IMR-90 (cell line): Measurements from ENCODE around the gene RIMBP2. TPM values are rescaled to one million over a fixed set of nuclear protein-coding genes. Genes with fewer than 3 reads are reported as not detected.

ENCODE experiments used
- ATAC-seq: fragments of 200-7000 bp; cut with Tn5 transposase; 2 replicates; pipeline ENCODE4 v1.9.1; 2020; ENCODE audit warnings: low read depth, mild to moderate bottlenecking, moderate library complexity
- BruUV-seq: library from RNA; stranded (reverse); fragments of 400-500 nt; replicated peaks from 2 replicates; lab custom pipeline; 2021; lab: Mats Ljungman, UMichigan
- CTCF ChIA-PET: fragments of 300-600 bp; formaldehyde crosslinking; extraction: SDS; loops from one replicate; lab custom pipeline; 2021; ENCODE audit warnings: antibody characterized with exemption; lab: Yijun Ruan, JAX
- POLR2A ChIA-PET: fragments of 300-600 bp; sonication (Branson Sonifier 250); formaldehyde crosslinking; loops from one replicate; lab custom pipeline; 2022; ENCODE audit warnings: antibody characterized with exemption; ENCODE audit not compliant: unreplicated experiment; lab: Charles Lee
- DNase-seq: peaks from one replicate; pipeline ENCODE4 v3.0.0; 2013
- H2AFZ ChIP-seq: replicated peaks from 2 replicates; pipeline ENCODE3; 2013; ENCODE audit warnings: low read length, mild to moderate bottlenecking; ENCODE audit not compliant: poor library complexity
- H2AK5ac ChIP-seq: 2 replicates; pipeline ENCODE4 v1.6.1; 2013; ENCODE audit warnings: low read depth, low read length, inconsistent platforms
- H2AK9ac ChIP-seq: replicated peaks from 2 replicates; pipeline ENCODE3; 2013; ENCODE audit warnings: mild to moderate bottlenecking, low read depth, low read length, moderate library complexity; ENCODE audit not compliant: poor library complexity
- H2BK120ac ChIP-seq: 2 replicates; pipeline ENCODE4 v1.6.1; 2013; ENCODE audit warnings: low read depth, low read length, inconsistent platforms
- H2BK15ac ChIP-seq: 3 replicates; pipeline ENCODE4 v1.6.1; 2013; ENCODE audit warnings: low read depth, low read length, inconsistent platforms
- H2BK20ac ChIP-seq: 2 replicates; pipeline ENCODE4 v1.6.1; 2013; ENCODE audit warnings: low read depth, mild to moderate bottlenecking, inconsistent platforms, low read length, moderate library complexity
- H2BK5ac ChIP-seq: 2 replicates; pipeline ENCODE4 v1.6.1; 2013; ENCODE audit warnings: mild to moderate bottlenecking, low read depth, low read length, inconsistent platforms; ENCODE audit not compliant: poor library complexity, severe bottlenecking
- H3K14ac ChIP-seq: replicated peaks from 2 replicates; pipeline ENCODE4 v1.6.1; 2013; ENCODE audit warnings: low read depth, low read length, inconsistent platforms
- H3K18ac ChIP-seq: 2 replicates; pipeline ENCODE4 v1.6.1; 2013; ENCODE audit warnings: low read depth, low read length, control low read depth
- H3K23ac ChIP-seq: 2 replicates; pipeline ENCODE4 v1.6.1; 2013; ENCODE audit warnings: low read depth, low read length, inconsistent platforms
- H3K27ac ChIP-seq: 2 replicates; pipeline ENCODE4 v1.5.1; 2013; ENCODE audit warnings: mild to moderate bottlenecking, control low read depth, low read length; ENCODE audit not compliant: insufficient read depth
- H3K27me3 ChIP-seq: 2 replicates; pipeline ENCODE4 v1.6.1; 2013; ENCODE audit warnings: low read length; ENCODE audit not compliant: control insufficient read depth, insufficient read depth
- H3K36me3 ChIP-seq: 2 replicates; pipeline ENCODE4 v1.6.1; 2013; ENCODE audit warnings: low read length, mixed read lengths; ENCODE audit not compliant: control insufficient read depth, insufficient read depth
- H3K4ac ChIP-seq: 2 replicates; pipeline ENCODE4 v1.6.1; 2013; ENCODE audit warnings: low read depth, low read length, inconsistent platforms
- H3K4me1 ChIP-seq: 2 replicates; pipeline ENCODE4 v1.6.1; 2013; ENCODE audit warnings: low read length, mixed read lengths; ENCODE audit not compliant: control insufficient read depth, insufficient read depth
- H3K4me2 ChIP-seq: 2 replicates; pipeline ENCODE4 v1.6.1; 2013; ENCODE audit warnings: low read depth, mild to moderate bottlenecking, control low read depth, low read length, moderate library complexity
- H3K4me3 ChIP-seq: 2 replicates; pipeline ENCODE4 v1.5.1; 2013; ENCODE audit warnings: low read depth, mild to moderate bottlenecking, control low read depth, low read length, moderate library complexity; ENCODE audit not compliant: insufficient read depth
- H3K56ac ChIP-seq: 2 replicates; pipeline ENCODE4 v1.6.1; 2013; ENCODE audit warnings: low read length, inconsistent platforms; ENCODE audit not compliant: insufficient read depth; ENCODE audit errors: extremely low read depth
- H3K79me1 ChIP-seq, 2 experiments: 2 replicates each; pipeline ENCODE4 v1.6.1; 2013; ENCODE audit warnings: low read length in 2 of 2, inconsistent platforms in 1 of 2, low read depth in 1 of 2
- H3K9ac ChIP-seq: 2 replicates; pipeline ENCODE4 v1.6.1; 2013; ENCODE audit warnings: low read depth, low read length, control low read depth
- H3K9me1 ChIP-seq: 2 replicates; pipeline ENCODE4 v1.6.1; 2013; ENCODE audit warnings: low read length, inconsistent platforms; ENCODE audit not compliant: insufficient read depth
- H3K9me3 ChIP-seq: 2 replicates; pipeline ENCODE4 v1.6.1; 2013; ENCODE audit warnings: low read length; ENCODE audit not compliant: control insufficient read depth, insufficient read depth
- H4K20me1 ChIP-seq: 2 replicates; pipeline ENCODE4 v1.6.1; 2013; ENCODE audit warnings: low read length, inconsistent platforms; ENCODE audit not compliant: insufficient read depth
- H4K5ac ChIP-seq: 2 replicates; pipeline ENCODE4 v1.6.1; 2013; ENCODE audit warnings: mild to moderate bottlenecking, low read depth, low read length, control low read depth
- H4K8ac ChIP-seq, 2 experiments: 2 replicates each; pipeline ENCODE4 v1.6.1; 2013; ENCODE audit warnings: low read depth in 2 of 2, low read length in 2 of 2, control low read depth in 1 of 2, inconsistent platforms in 1 of 2
- H4K91ac ChIP-seq: 2 replicates; pipeline ENCODE4 v1.6.1; 2013; ENCODE audit warnings: low read depth, low read length, inconsistent platforms; ENCODE audit not compliant: insufficient read depth
- POLR2A ChIP-seq: IDR thresholded peaks from 2 replicates; pipeline ENCODE4 v1.6.1; 2012; ENCODE audit warnings: mild to moderate bottlenecking, low read depth, low read length
- WGBS, 2 experiments: methylation state at CpG; one replicate each; pipeline versions ENCODE4 v1.1.5 to v1.1.7; 2013; ENCODE audit warnings: missing lambda C conversion rate in 2 of 2; ENCODE audit not compliant: insufficient read length in 1 of 2; ENCODE audit errors: extremely low coverage in 2 of 2; 5-methylcytosine and 5-hydroxymethylcytosine counted together
- dilution Hi-C: fragments of 300-500 bp; cut with HindIII; formaldehyde crosslinking; loops from one replicate; pipeline ENCODE4 v1.14.3; 2018; ENCODE audit warnings: low sequenced_read_pairs; ENCODE audit not compliant: unreplicated experiment
- in situ Hi-C: fragments of 300-500 bp; cut with MboI; formaldehyde crosslinking; loops from 3 replicates; pipeline ENCODE4 v1.14.3; 2019; ENCODE audit warnings: low sequenced_read_pairs, inconsistent platforms, mixed read lengths
- intact Hi-C: fragments of 100-400 bp; cut with micrococcal nuclease; formaldehyde crosslinking; loops from 2 replicates; pipeline ENCODE4 v1.10.0; 2022
- polyA plus RNA-seq, 3 experiments: library from polyadenylated mRNA; depleted of rRNA; stranded (reverse); fragments of >200 nt; gene quantifications; 2 replicates each; pipeline ENCODE4 v1.2.3, GENCODE V29; 2012; ENCODE audit warnings: low replicate concordance in 1 of 3
- total RNA-seq: library from RNA; depleted of rRNA; stranded (reverse); fragments of >200 nt; gene quantifications from 2 replicates; pipeline ENCODE4 v1.2.3, GENCODE V29; 2012

RIMBP2 gene
- total and polyA plus RNA-seq, 2 of the 4 experiments (the other 2 are of a cell fraction), result not detected

- no peaks in the 10 kb centered on the region for H3K4me1 ChIP-seq
- CTCF ChIA-PET, result no interaction called here
- intact Hi-C loops (no loop called here), dilution Hi-C loops (no loop called here), in situ Hi-C loops (no loop called here)
- H4K8ac ChIP-seq, result no peak overlapping the region
- no peak overlapping the region for H2AK5ac ChIP-seq
- H3K9me3 ChIP-seq, result peaks cover 16% of the 10 kb centered on the region
- no peak overlapping the region for H2BK120ac ChIP-seq
- 28% methylated on average over 5 of the region's 7 CpGs; no CpG with 5 or more reads in 1 of the 2 experiments for WGBS, 2 experiments
- H3K4me2 ChIP-seq, result no peak overlapping the region
- H4K91ac ChIP-seq, result no peak overlapping the region
- POLR2A ChIA-PET, result no interaction called here
- H2AK9ac ChIP-seq, result no peak overlapping the region
- H3K79me1 ChIP-seq, result no peaks in the 10 kb centered on the region
- H2BK5ac ChIP-seq, result no peak overlapping the region
- no TSS peak for BruUV-seq
- no peak overlapping the region for H3K23ac ChIP-seq
- no peak overlapping the region for H3K18ac ChIP-seq
- no peak overlapping the region for H2AFZ ChIP-seq
- H3K4me3 ChIP-seq, result no peak overlapping the region
- H3K14ac ChIP-seq, result no peak overlapping the region
- no peak overlapping the region for H4K5ac ChIP-seq
- ATAC-seq, result no peak
- no peak for TF ChIP-seq POLR2A
- no peak overlapping the region for H3K4ac ChIP-seq
- no peaks in the 10 kb centered on the region for H4K20me1 ChIP-seq
- no peak overlapping the region for H3K9ac ChIP-seq
- DNase-seq, result no peak
- H2BK20ac ChIP-seq, result no peak overlapping the region
- H3K36me3 ChIP-seq, result no peaks in the 10 kb centered on the region
- no peak overlapping the region for H3K27ac ChIP-seq
- no peak overlapping the region for H2BK15ac ChIP-seq
- H3K56ac ChIP-seq, result no peak overlapping the region
- no peaks in the 10 kb centered on the region for H3K9me1 ChIP-seq
- H3K27me3 ChIP-seq, result no peaks in the 10 kb centered on the region
These were observed 349.9 kb downstream of the RIMBP2 start for GRCh38 chr12:130366159-130366558.
